ENCODE results near the gene TMEM134.

- TF ChIP-seq CTCF (IDR thresholded peaks at IDR 0.05) (no peak), POLR2A (IDR thresholded peaks at IDR 0.05) (no peak)
These were observed 55.7 kb downstream of the TMEM134 start for GRCh38 chr11:67413266-67413849.

Measured in esophagus squamous epithelium (tissue), 4 donors.